ENCODE data around the gene MOGAT1.

The MOGAT1 gene

GRCh38 chr2:222701721-222702131 lies 30.3 kb downstream of the MOGAT1 start:
- DNase-seq, result no peak
- H3K9me3 Mint-ChIP-seq, result no peaks in the 10 kb centered on the region
- H3K36me3 Mint-ChIP-seq (ENCODE audit: low read depth), result no peaks in the 10 kb centered on the region
- H3K4me3 Mint-ChIP-seq, result no peak overlapping the region
- H3K27ac Mint-ChIP-seq, result no peak overlapping the region
- H3K27me3 Mint-ChIP-seq (ENCODE audit: low read depth, poor library complexity), result peaks cover 12% of the 10 kb centered on the region
- no peaks in the 10 kb centered on the region for H3K4me1 Mint-ChIP-seq
- no peak for TF ChIP-seq CTCF (IDR thresholded peaks at IDR 0.05)

GRCh38 chr2:222703091-222703490 lies 31.6 kb downstream of the MOGAT1 start:
- DNase-seq, result no peak
- Mint-ChIP-seq H3K4me3 (no peak overlapping the region), H3K27ac (no peak overlapping the region), H3K36me3 (ENCODE audit: low read depth) (no peaks in the 10 kb centered on the region), H3K27me3 (ENCODE audit: low read depth, poor library complexity) (peaks cover 12% of the 10 kb centered on the region), H3K9me3 (no peaks in the 10 kb centered on the region), H3K4me1 (peaks cover under 1% of the 10 kb centered on the region)
- TF ChIP-seq CTCF (IDR thresholded peaks at IDR 0.05), result no peak

- TF ChIP-seq CTCF (IDR thresholded peaks at IDR 0.05), result no peak
- H3K9me3 Mint-ChIP-seq, result no peaks in the 10 kb centered on the region
- H3K4me3 Mint-ChIP-seq, result no peak overlapping the region
- H3K27me3 Mint-ChIP-seq (ENCODE audit: low read depth, poor library complexity), result peaks cover 12% of the 10 kb centered on the region
- peaks cover 5% of the 10 kb centered on the region for H3K4me1 Mint-ChIP-seq
- H3K36me3 Mint-ChIP-seq (ENCODE audit: low read depth), result no peaks in the 10 kb centered on the region
- DNase-seq, result no peak
- no peak overlapping the region for H3K27ac Mint-ChIP-seq
Observed at GRCh38 chr2:222703886-222704285, 32.4 kb downstream of the MOGAT1 start.

GRCh38 chr2:222706616-222707015 lies 35.2 kb downstream of the MOGAT1 start:
- H3K4me3 Mint-ChIP-seq, result no peak overlapping the region
- no peak for DNase-seq
- no peaks in the 10 kb centered on the region for H3K9me3 Mint-ChIP-seq
- no peaks in the 10 kb centered on the region for H3K36me3 Mint-ChIP-seq (ENCODE audit: low read depth)
- peaks cover 14% of the 10 kb centered on the region for H3K4me1 Mint-ChIP-seq
- TF ChIP-seq CTCF (IDR thresholded peaks at IDR 0.05), result no peak
- no peak overlapping the region for H3K27ac Mint-ChIP-seq
- peaks cover 8% of the 10 kb centered on the region for H3K27me3 Mint-ChIP-seq (ENCODE audit: low read depth, poor library complexity)

- no peak for DNase-seq
- Mint-ChIP-seq H3K9me3 (no peaks in the 10 kb centered on the region), H3K27me3 (ENCODE audit: low read depth, poor library complexity) (peaks cover 12% of the 10 kb centered on the region), H3K36me3 (ENCODE audit: low read depth) (no peaks in the 10 kb centered on the region), H3K27ac (no peak overlapping the region), H3K4me1 (peaks cover 14% of the 10 kb centered on the region), H3K4me3 (no peak overlapping the region)
- no peak for TF ChIP-seq CTCF (IDR thresholded peaks at IDR 0.05)
Observed at GRCh38 chr2:222707102-222707688, 35.7 kb downstream of the MOGAT1 start.

GRCh38 chr2:222707689-222708273 lies 36.3 kb downstream of the MOGAT1 start:
- TF ChIP-seq CTCF (IDR thresholded peaks at IDR 0.05), result no peak
- Mint-ChIP-seq H3K4me1 (peaks cover 14% of the 10 kb centered on the region), H3K36me3 (ENCODE audit: low read depth) (no peaks in the 10 kb centered on the region), H3K4me3 (no peak overlapping the region), H3K27ac (no peak overlapping the region), H3K9me3 (no peaks in the 10 kb centered on the region), H3K27me3 (ENCODE audit: low read depth, poor library complexity) (peaks cover 13% of the 10 kb centered on the region)
- DNase-seq, result no peak

All from nephron progenitor cell (in vitro differentiated cells).